Trophoblast cell (in vitro differentiated cells and primary cell): ENCODE results near the gene RPTOR.

Experiments
- DNase-seq, 2 donors: peaks; one replicate each; pipeline ENCODE4 v3.0.0-alpha.2; 2016
- H2AFZ ChIP-seq: 2 replicates; pipeline ENCODE4 v1.6.1; 2013; ENCODE audit warnings: low read length, moderate library complexity, mild to moderate bottlenecking; ENCODE audit not compliant: insufficient read depth, poor library complexity
- H2AK5ac ChIP-seq: 2 replicates; pipeline ENCODE4 v1.6.1; 2013; ENCODE audit warnings: mild to moderate bottlenecking, low read length
- H2BK120ac ChIP-seq: 2 replicates; pipeline ENCODE4 v1.6.1; 2013; ENCODE audit warnings: low read length, mild to moderate bottlenecking, moderate library complexity; ENCODE audit not compliant: insufficient read depth, poor library complexity
- H2BK12ac ChIP-seq: 2 replicates; pipeline ENCODE4 v1.6.1; 2013; ENCODE audit warnings: mild to moderate bottlenecking, low read length, moderate library complexity
- H2BK5ac ChIP-seq: 2 replicates; pipeline ENCODE4 v1.6.1; 2013; ENCODE audit warnings: low read length, low read depth, moderate library complexity, mild to moderate bottlenecking; ENCODE audit not compliant: poor library complexity
- H3K14ac ChIP-seq: 2 replicates; pipeline ENCODE4 v1.6.1; 2013; ENCODE audit warnings: mild to moderate bottlenecking, low read length
- H3K18ac ChIP-seq: 2 replicates; pipeline ENCODE4 v1.6.1; 2013; ENCODE audit warnings: mild to moderate bottlenecking, low read length
- H3K23ac ChIP-seq: 2 replicates; pipeline ENCODE4 v1.6.1; 2013; ENCODE audit warnings: low read length
- H3K27ac ChIP-seq: 2 replicates; pipeline ENCODE4 v1.5.1; 2013; ENCODE audit warnings: low read depth, mild to moderate bottlenecking, inconsistent platforms, low read length, moderate library complexity
- H3K27me3 ChIP-seq: 2 replicates; pipeline ENCODE4 v1.6.1; 2013; ENCODE audit warnings: inconsistent platforms, mild to moderate bottlenecking, low read length, moderate library complexity; ENCODE audit not compliant: insufficient read depth
- H3K36me3 ChIP-seq, 2 experiments: 1 replicate in 1 of 2; 2 replicates in 1 of 2; pipeline ENCODE4 v1.6.1; 2013; ENCODE audit warnings: low read length in 2 of 2, mild to moderate bottlenecking in 2 of 2, moderate library complexity in 1 of 2; ENCODE audit not compliant: insufficient read depth in 2 of 2, control insufficient read depth in 1 of 2
- H3K4ac ChIP-seq: 2 replicates; pipeline ENCODE4 v1.6.1; 2013; ENCODE audit warnings: low read depth, mild to moderate bottlenecking, low read length, moderate library complexity
- H3K4me1 ChIP-seq, 2 experiments: 1 replicate in 1 of 2; 2 replicates in 1 of 2; pipeline ENCODE4 v1.6.1; 2013; ENCODE audit warnings: low read length in 2 of 2, mild to moderate bottlenecking in 2 of 2, moderate library complexity in 1 of 2; ENCODE audit not compliant: insufficient read depth in 2 of 2, control insufficient read depth in 1 of 2
- H3K4me2 ChIP-seq: 2 replicates; pipeline ENCODE4 v1.6.1; 2013; ENCODE audit warnings: inconsistent platforms, mild to moderate bottlenecking, low read length, moderate library complexity
- H3K4me3 ChIP-seq: 2 replicates; pipeline ENCODE4 v1.5.1; 2013; ENCODE audit warnings: mild to moderate bottlenecking, low read depth, low read length, inconsistent platforms
- H3K79me1 ChIP-seq: one replicate; pipeline ENCODE4 v1.6.1; 2013; ENCODE audit warnings: low read length
- H3K79me2 ChIP-seq: 2 replicates; pipeline ENCODE4 v1.6.1; 2013; ENCODE audit warnings: low read length, mild to moderate bottlenecking; ENCODE audit not compliant: control insufficient read depth, insufficient read depth, poor library complexity
- H3K9ac ChIP-seq: 2 replicates; pipeline ENCODE4 v1.6.1; 2013; ENCODE audit warnings: mild to moderate bottlenecking, low read length
- H3K9me3 ChIP-seq: 2 replicates; pipeline ENCODE4 v1.6.1; 2013; ENCODE audit warnings: low read depth, mild to moderate bottlenecking, control low read depth, inconsistent platforms, low read length; ENCODE audit not compliant: insufficient read depth
- H4K12ac ChIP-seq: 2 replicates; pipeline ENCODE4 v1.6.1; 2013; ENCODE audit warnings: low read depth, mild to moderate bottlenecking, low read length, moderate library complexity
- H4K8ac ChIP-seq: 2 replicates; pipeline ENCODE4 v1.6.1; 2013; ENCODE audit warnings: low read depth, mild to moderate bottlenecking, low read length, moderate library complexity
- H4K91ac ChIP-seq: one replicate; pipeline ENCODE4 v1.6.1; 2013; ENCODE audit warnings: low read depth, mild to moderate bottlenecking, low read length, moderate library complexity
- WGBS: extraction: QIAGEN DNeasy Blood & Tissue Kit; methylation state at CpG from one replicate; pipeline ENCODE4 v1.1.7; 2013; ENCODE audit warnings: missing lambda C conversion rate; ENCODE audit not compliant: insufficient read length, insufficient coverage; ENCODE audit errors: extremely low coverage; 5-methylcytosine and 5-hydroxymethylcytosine counted together

Gene RPTOR

DNA sequence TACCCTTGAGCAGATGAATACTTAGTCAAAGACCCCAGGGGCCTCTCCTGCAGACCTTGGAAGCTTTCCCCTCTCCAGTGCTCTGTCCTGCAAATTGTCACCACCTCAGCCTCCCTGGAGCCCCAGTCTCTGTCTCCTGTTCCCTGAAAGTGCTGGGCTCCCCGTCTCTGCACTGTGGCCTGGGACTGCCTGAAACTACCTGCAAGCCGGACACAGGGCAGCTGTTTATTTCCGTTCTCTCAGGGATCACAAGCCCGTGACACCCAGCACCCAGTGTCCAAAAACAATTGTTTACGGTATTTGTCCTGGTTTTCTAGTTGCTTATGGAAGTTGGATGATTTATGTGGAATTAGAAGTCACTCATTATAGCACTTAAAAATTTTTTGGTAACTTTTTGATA is 365.4 kb downstream of the RPTOR start:
- Histone ChIP-seq H3K9me3 (peaks cover 12% of the 10 kb centered on the region), H3K79me1 (no peaks in the 10 kb centered on the region), H2BK120ac (no peak overlapping the region), H4K8ac (no peak overlapping the region), H2AFZ (no peak overlapping the region), H2AK5ac (no peak overlapping the region), H3K36me3 (peaks cover 22 to 28% of the 10 kb centered on the region in 2 experiments), H3K4me1 (no peaks in the 10 kb centered on the region), H3K9ac (no peak overlapping the region), H3K4me2 (no peak overlapping the region), H4K12ac (no peak overlapping the region), H2BK12ac (no peak overlapping the region), H2BK5ac (no peak overlapping the region), H3K4me3 (no peak overlapping the region), H3K79me2 (no peaks in the 10 kb centered on the region), H3K23ac (no peak overlapping the region), H3K27ac (no peak overlapping the region), H3K27me3 (no peaks in the 10 kb centered on the region), H3K18ac (no peak overlapping the region), H3K4ac (no peak overlapping the region), H4K91ac (no peak overlapping the region), H3K14ac (no peak overlapping the region)
- no CpG with 5 or more reads among the region's 5 CpGs for WGBS
- DNase-seq: no peak

DNA sequence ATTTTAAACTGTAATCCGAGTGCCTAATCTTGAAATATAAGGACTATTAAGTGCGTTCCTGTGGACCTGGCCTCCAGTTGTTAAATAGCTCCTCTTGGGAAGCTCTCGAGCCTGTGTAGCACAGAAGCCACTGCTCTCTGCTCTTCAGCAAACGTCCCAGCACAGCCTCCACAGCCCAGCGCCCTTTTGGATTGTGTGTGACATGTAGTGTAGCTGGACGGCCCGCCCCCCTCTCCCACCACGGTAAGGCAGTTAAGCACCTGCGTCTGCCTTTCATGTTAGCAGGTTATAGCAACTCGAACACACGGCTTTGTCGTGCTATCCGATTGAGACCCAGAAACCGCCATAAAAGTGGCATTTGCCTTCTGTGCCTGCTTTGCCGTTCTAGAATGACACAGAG is 367.8 kb downstream of the RPTOR start:
- Histone ChIP-seq H3K79me2 (no peaks in the 10 kb centered on the region), H2BK120ac (no peak overlapping the region), H3K4ac (no peak overlapping the region), H3K79me1 (no peaks in the 10 kb centered on the region), H4K8ac (no peak overlapping the region), H3K18ac (no peak overlapping the region), H4K91ac (no peak overlapping the region), H2BK12ac (no peak overlapping the region), H2BK5ac (no peak overlapping the region), H3K14ac (no peak overlapping the region), H3K4me2 (no peak overlapping the region), H3K36me3 (peaks cover 26 to 29% of the 10 kb centered on the region in 2 experiments), H3K9ac (no peak overlapping the region), H3K27ac (no peak overlapping the region), H3K4me3 (no peak overlapping the region), H4K12ac (no peak overlapping the region), H2AK5ac (no peak overlapping the region), H3K23ac (no peak overlapping the region), H3K4me1 (no peaks in the 10 kb centered on the region), H3K27me3 (no peaks in the 10 kb centered on the region), H2AFZ (no peak overlapping the region), H3K9me3 (peaks cover 18% of the 10 kb centered on the region)
- no peak for DNase-seq
- no CpG with 5 or more reads among the region's 15 CpGs for WGBS

DNA sequence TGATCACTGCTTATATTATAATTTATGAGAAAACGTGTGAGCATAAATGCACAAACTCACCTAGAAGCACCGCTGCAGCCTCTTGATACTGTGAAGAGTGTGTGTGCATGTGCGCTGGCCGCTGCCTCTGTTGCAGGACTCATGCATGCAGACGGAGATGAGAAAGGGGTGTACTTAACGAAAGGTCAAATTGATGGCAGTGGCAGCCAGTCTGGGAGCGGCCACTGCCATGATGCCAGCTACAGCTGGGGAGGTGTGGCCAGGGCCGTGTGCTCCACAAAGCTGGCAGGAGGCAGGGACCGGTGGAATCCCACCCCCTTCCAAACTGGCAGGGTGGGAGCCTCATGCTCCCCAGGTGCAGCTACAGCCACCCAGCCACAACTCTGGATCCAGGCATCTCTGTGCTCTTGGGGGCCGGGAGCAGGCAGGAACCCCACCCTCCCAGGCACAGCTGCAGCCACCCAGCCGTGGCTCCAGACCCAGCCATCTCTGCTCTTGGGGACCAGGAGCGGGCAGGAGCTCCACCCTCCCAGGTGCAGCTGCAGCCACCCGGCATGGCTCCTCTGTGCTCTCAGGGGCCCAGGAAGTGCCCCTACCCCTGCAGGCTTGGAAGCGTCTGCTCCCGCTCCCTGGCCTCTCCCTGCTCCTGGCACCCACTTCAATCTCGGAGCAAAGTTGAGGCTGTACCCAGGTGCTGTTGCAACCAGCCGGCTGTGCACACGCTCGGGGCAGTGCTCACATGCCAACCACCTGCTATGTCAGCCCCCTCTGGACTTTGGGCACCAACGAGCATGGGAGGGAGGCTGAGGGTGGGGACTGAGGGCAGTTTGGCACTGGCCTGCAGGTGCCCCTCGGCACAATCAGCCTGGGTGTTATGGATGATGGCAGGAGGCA is 369.5 kb downstream of the RPTOR start:
- Histone ChIP-seq H4K91ac (no peak overlapping the region), H3K9ac (no peak overlapping the region), H2BK12ac (no peak overlapping the region), H3K9me3 (peaks cover 18% of the 10 kb centered on the region), H2AK5ac (no peak overlapping the region), H2BK5ac (no peak overlapping the region), H3K27ac (no peak overlapping the region), H3K27me3 (no peaks in the 10 kb centered on the region), H3K14ac (no peak overlapping the region), H3K36me3 (peaks cover 30 to 33% of the 10 kb centered on the region in 2 experiments), H3K79me1 (no peaks in the 10 kb centered on the region), H3K79me2 (no peaks in the 10 kb centered on the region), H3K4me1 (no peaks in the 10 kb centered on the region), H3K4me2 (no peak overlapping the region), H2AFZ (no peak overlapping the region), H4K8ac (no peak overlapping the region), H2BK120ac (no peak overlapping the region), H4K12ac (no peak overlapping the region), H3K18ac (no peak overlapping the region), H3K4ac (no peak overlapping the region), H3K23ac (no peak overlapping the region), H3K4me3 (no peak overlapping the region)
- no peak for DNase-seq
- WGBS: no CpG with 5 or more reads among the region's 21 CpGs

DNA sequence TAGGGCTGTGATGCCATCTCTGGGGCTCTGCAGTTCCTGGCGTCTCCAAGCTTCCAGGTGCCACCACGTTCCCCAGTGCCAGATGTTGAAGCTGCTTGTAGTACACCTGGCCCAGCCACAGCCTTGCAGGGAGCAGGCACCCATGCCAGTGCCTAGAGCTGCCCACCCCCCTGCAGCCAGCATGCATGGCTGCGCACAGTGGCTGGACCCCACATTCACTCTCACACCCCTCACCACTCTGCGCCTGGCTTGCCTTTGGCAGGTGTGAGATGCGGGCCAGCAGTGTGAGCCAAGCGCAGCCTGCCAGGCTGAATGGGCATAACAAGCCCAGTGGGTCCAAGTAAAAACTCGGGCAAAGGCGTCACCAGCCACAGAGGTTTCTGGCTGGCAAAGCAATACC is 371.6 kb downstream of the RPTOR start:
- Histone ChIP-seq H3K4me3 (peak overlapping the region; percentile 3), H3K4me1 (no peaks in the 10 kb centered on the region), H3K23ac (no peak overlapping the region), H3K9ac (no peak overlapping the region), H3K79me1 (no peaks in the 10 kb centered on the region), H2BK120ac (no peak overlapping the region), H4K91ac (no peak overlapping the region), H4K12ac (no peak overlapping the region), H2BK5ac (no peak overlapping the region), H3K79me2 (no peaks in the 10 kb centered on the region), H3K27me3 (no peaks in the 10 kb centered on the region), H2AFZ (no peak overlapping the region), H3K36me3 (peaks cover 27 to 34% of the 10 kb centered on the region in 2 experiments), H3K4me2 (no peak overlapping the region), H3K14ac (no peak overlapping the region), H4K8ac (no peak overlapping the region), H3K4ac (no peak overlapping the region), H3K9me3 (peaks cover 18% of the 10 kb centered on the region), H3K18ac (no peak overlapping the region), H2AK5ac (no peak overlapping the region), H2BK12ac (no peak overlapping the region), H3K27ac (no peak overlapping the region)
- WGBS: no CpG with 5 or more reads among the region's 8 CpGs
- no peak for DNase-seq
